CMK (cell line): Measurements from ENCODE around the gene YPEL4.

Experiments used
- DNase-seq: peaks from one replicate; pipeline ENCODE4 v3.0.0-alpha.2; 2010; ENCODE audit warnings: low read depth

Gene YPEL4

GRCh38 chr11:57632116-57632515, 17.6 kb downstream of the YPEL4 start:
- DNase-seq, result no peak

- no peak for DNase-seq
These were observed 19.5 kb downstream of the YPEL4 start for GRCh38 chr11:57630171-57630570.

GRCh38 chr11:57626895-57627294, 22.8 kb downstream of the YPEL4 start:
- no peak for DNase-seq

GRCh38 chr11:57624864-57625263, 24.8 kb downstream of the YPEL4 start:
- no peak for DNase-seq

- DNase-seq, result no peak
These were observed 27.4 kb downstream of the YPEL4 start for GRCh38 chr11:57622263-57622662.

- DNase-seq, result no peak
These were observed 29.2 kb downstream of the YPEL4 start for GRCh38 chr11:57620467-57620866.

DNA sequence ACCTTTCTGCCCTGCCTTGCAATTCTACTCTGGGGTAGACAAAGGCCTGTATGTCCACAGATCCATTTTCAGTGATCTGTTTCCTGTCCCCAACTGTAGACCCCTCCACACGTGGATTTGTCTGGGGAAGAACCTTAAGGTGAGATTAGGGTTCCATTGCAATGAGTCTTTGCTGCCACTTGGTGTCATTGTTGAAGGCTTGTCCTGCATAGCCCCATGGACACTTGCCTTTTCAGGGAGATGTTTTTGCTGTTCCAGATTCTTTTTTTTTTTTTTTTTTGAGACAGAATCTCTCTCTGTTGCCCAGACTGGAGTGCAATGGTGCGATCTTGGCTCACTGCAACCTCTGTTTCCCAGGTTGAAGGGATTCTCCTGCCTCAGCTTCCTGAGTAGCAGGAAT, 30.4 kb downstream of the YPEL4 start:
- DNase-seq, result no peak

DNA sequence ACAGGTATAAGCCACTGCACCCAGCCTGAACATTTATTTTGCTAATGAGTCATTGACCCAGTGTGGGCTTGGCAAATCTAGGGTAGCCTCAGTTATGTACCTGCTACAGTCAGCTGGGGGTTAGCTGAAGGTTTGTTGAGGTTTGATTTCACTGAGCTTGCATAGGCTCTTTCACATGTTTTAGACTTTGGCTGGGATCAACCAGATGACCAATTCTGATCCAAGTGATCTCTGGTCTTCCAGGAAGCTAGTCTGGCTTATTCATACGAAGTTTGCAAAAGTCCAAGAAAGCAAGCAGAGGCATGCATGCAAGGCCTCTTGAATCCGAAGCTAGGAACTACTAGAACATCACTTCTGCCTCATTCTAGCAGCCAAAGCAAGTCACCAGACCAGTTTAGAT, 31.3 kb downstream of the YPEL4 start:
- no peak for DNase-seq

DNA sequence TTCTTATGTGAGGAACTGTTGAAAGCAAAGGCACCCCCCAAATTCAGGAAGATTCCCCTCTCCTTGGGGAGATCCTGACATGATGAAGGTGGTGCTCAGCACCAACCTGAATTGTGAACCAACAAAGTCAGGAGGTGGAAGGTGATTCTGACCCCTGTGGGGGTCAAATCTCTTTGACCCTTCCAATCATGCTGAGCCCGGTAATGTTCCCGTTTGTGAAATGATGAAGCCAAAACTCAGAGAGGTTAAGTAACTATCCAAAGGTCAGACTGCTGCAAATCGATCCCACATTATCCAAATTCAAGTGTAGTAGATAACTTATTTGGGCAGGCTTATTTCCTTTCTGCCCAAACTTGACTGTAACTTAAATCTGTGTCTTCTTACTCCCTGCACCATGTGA, 33.1 kb downstream of the YPEL4 start:
- DNase-seq, result no peak

GRCh38 chr11:57615308-57615707, 34.4 kb downstream of the YPEL4 start:
- DNase-seq, result no peak

GRCh38 chr11:57614234-57614772, 35.4 kb downstream of the YPEL4 start:
- DNase-seq, result no peak

DNA sequence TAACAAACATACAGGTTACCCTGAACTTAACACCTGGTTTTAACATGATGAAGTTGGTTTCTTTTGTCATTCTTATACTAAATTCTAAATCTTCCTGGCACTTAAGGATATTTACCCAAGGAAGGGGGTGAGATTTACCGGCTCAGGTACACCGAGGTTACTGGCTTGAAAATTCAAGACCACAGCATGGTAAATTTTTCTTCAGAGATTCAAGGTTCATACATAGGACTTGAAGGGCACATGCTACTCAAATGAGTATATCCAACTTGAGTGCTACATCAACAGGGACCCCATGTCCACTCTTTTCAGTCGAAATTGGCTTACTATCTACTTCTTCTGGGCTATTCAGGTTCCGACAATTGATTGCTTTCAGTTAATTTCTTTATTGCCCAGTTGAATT, 39.5 kb downstream of the YPEL4 start:
- DNase-seq, result no peak

- DNase-seq, result no peak
These were observed 44.7 kb downstream of the YPEL4 start for GRCh38 chr11:57605028-57605420.

- no peak for DNase-seq
These were observed 45.2 kb downstream of the YPEL4 start for GRCh38 chr11:57604296-57605027.

DNA sequence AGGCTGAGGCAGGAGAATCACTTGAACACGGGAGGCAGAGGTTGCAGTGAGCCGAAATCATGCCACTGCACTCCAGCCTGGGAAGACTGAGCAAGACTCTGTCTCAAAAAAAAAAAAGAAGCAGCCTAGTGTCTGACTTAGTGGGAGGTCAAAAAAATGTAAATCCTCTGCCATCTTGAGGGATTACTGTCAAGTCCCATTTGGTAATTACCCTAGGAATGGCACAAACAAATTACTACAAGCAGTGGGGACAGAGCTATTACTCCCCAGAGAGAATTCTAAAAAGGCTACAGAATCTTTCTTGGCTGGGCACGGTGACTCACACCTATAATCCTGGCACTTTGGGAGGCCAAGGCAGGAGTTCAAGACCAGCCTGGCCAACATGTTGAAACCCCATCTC, 48.4 kb downstream of the YPEL4 start:
- no peak for DNase-seq

- no peak for DNase-seq
These were observed 50.3 kb downstream of the YPEL4 start for GRCh38 chr11:57599381-57599780.

GRCh38 chr11:57598831-57599155, 50.9 kb downstream of the YPEL4 start:
- DNase-seq, result no peak

- no peak for DNase-seq
These were observed 51.5 kb downstream of the YPEL4 start for GRCh38 chr11:57597916-57598830.

DNA sequence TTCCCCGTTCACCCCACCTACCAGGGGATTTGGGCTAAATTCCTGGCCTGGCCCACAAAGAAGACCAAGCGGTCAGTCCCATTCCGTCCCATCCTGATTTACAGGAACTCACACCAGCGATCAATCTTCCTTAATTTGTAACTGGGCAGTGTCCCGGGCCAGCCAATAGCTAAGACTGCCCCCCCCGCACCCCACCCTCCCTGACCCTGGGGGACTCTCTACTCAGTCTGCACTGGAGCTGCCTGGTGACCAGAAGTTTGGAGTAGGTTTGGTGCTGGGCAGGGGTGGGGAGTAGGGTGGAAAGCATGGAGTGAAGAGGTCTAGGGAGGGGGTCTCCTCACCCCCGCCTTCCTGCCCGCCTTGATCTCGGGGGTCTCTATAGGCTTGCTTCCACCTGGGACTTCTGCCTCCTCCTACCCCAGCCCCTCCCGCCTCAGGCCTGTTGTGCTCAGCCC, 52.2 kb downstream of the YPEL4 start, which contains the start of gene SERPING1:
TSS of gene SERPING1 (plus strand) at position 225 of the 455 bp plus-strand sequence. CDS start 586 bp downstream, outside the sequence.
- DNase-seq, result no peak

GRCh38 chr11:57596266-57596885, 53.3 kb downstream of the YPEL4 start:
- no peak for DNase-seq
